Retinal pigment epithelial cell (primary cell): ENCODE data around the gene COQ9.
"Not testable (repeated sequence)": the region's sequence is repeated elsewhere in the genome, so short reads cannot be mapped to it uniquely, and the experiment has no call there.

ENCODE experiments used
- DNase-seq: peaks from one replicate; pipeline ENCODE4 v3.0.0-alpha.2; 2010; ENCODE audit warnings: low read depth
- H3K4me3 ChIP-seq: 2 replicates; pipeline ENCODE4 v1.5.1; 2011; ENCODE audit warnings: mild to moderate bottlenecking, low read length, control low read depth, moderate library complexity
- TF ChIP-seq, protein P1 (sequence below): conservative IDR thresholded peaks from 2 replicates; pipeline ENCODE4 v1.5.1; 2011; ENCODE audit warnings: low read depth, low read length, control low read depth, inconsistent platforms

COQ9 gene

GRCh38 chr16:57489229-57489628 lies 42.0 kb downstream of the COQ9 start:
- no peak for DNase-seq

DNA sequence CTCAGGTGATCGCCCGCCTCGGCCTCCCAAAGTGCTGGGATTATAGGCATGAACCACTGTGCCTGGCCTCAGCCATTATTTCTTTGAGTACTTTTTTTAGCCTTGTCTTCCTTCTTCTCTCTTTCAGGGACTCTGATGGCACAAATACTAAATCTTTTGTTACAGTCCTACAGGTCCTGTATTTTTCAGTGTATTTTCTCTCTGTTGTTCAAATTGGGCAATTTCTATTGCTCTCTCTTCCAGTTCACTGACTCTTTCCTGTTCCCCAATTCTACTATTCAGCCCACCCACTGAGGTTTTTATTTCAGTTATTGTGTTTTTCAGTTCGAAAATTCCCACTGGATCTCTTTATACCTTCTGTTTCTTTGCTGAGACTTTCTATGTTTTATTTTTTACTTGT lies 46.5 kb downstream of the COQ9 start:
- no peak for DNase-seq
- TF ChIP-seq, protein P1, sequence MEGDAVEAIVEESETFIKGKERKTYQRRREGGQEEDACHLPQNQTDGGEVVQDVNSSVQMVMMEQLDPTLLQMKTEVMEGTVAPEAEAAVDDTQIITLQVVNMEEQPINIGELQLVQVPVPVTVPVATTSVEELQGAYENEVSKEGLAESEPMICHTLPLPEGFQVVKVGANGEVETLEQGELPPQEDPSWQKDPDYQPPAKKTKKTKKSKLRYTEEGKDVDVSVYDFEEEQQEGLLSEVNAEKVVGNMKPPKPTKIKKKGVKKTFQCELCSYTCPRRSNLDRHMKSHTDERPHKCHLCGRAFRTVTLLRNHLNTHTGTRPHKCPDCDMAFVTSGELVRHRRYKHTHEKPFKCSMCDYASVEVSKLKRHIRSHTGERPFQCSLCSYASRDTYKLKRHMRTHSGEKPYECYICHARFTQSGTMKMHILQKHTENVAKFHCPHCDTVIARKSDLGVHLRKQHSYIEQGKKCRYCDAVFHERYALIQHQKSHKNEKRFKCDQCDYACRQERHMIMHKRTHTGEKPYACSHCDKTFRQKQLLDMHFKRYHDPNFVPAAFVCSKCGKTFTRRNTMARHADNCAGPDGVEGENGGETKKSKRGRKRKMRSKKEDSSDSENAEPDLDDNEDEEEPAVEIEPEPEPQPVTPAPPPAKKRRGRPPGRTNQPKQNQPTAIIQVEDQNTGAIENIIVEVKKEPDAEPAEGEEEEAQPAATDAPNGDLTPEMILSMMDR: no peak
- no peak overlapping the region for H3K4me3 ChIP-seq

More at GRCh38 chr16:57489229-57489628, 42.0 kb downstream of the COQ9 start:
- no peak overlapping the region for H3K4me3 ChIP-seq
- TF ChIP-seq, protein P1: no peak

GRCh38 chr16:57497121-57497520 lies 49.8 kb downstream of the COQ9 start:
- TF ChIP-seq, protein P1: no peak
- DNase-seq: no peak
- no peak overlapping the region for H3K4me3 ChIP-seq

- TF ChIP-seq, protein P1: no peak
- no peak for DNase-seq
- no peak overlapping the region for H3K4me3 ChIP-seq
Measured at GRCh38 chr16:57498031-57498430, 50.8 kb downstream of the COQ9 start.

DNA sequence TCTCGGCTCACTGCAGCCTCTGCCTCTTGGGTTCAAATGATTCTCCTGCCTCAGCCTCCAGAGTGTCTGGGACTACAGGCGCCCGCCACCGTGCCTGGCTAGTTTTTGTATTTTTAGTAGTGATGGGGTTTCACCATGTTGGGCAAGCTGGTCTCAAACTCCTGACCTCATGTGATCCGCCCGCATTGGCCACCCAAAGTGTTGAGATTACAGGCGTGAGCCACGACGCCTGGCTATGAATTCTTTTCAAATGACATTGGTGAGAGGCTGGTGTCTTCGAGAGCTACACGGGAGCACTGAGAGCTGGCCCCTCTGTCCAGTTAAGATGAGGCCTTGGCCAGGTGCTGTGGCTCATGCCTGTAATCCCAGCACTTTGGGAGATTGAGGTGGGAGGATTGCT lies 52.7 kb downstream of the COQ9 start:
- not testable (repeated sequence) for H3K4me3 ChIP-seq, DNase-seq

- no peak overlapping the region for H3K4me3 ChIP-seq
- TF ChIP-seq, protein P1: no peak
- DNase-seq: no peak
Measured at GRCh38 chr16:57500578-57501111, 53.4 kb downstream of the COQ9 start.

- TF ChIP-seq, protein P1: no peak
- DNase-seq: no peak
Measured at GRCh38 chr16:57501492-57501891, 54.2 kb downstream of the COQ9 start.

More at GRCh38 chr16:57501492-57501891, 54.2 kb downstream of the COQ9 start:
- no peak overlapping the region for H3K4me3 ChIP-seq
